ENCODE measurements around the gene CHRNB1.
A peak's percentile ranks its signal among the peaks of the same experiment; 100 is the strongest.

Gene CHRNB1

GRCh38 chr17:7438656-7439460 is 6.0 kb upstream of the CHRNB1 start:
- no peak for DNase-seq

DNA sequence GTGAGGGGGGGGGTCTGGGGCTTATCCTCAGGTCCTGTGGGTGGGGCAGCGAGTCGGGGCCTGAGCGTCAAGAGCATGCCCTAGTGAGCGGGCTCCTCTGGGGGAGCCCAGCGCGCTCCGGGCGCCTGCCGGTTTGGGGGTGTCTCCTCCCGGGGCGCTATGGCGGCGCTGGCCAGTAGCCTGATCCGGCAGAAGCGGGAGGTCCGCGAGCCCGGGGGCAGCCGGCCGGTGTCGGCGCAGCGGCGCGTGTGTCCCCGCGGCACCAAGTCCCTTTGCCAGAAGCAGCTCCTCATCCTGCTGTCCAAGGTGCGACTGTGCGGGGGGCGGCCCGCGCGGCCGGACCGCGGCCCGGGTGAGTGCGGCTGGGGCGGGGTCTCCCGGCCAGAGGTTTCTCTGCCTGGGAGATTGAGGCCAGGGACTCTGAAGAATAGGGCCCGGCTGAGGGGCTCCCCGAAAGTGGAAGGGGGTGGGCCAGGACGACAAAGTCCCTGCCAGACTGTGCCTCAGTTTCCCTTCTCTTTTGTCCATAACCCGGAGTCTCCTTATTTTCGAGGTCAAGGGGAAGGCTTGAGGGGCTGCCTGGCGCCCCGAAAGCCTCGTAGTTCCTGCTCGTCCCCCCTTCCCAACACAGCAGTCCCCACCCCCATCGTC is 5.3 kb upstream of the CHRNB1 start, which contains the start of gene FGF11:
Gene FGF11, plus strand, starts transcription at position 51 of the 651 bp plus-strand sequence. Its CDS starts 109 bp downstream, at position 160.
- no peak for DNase-seq

DNA sequence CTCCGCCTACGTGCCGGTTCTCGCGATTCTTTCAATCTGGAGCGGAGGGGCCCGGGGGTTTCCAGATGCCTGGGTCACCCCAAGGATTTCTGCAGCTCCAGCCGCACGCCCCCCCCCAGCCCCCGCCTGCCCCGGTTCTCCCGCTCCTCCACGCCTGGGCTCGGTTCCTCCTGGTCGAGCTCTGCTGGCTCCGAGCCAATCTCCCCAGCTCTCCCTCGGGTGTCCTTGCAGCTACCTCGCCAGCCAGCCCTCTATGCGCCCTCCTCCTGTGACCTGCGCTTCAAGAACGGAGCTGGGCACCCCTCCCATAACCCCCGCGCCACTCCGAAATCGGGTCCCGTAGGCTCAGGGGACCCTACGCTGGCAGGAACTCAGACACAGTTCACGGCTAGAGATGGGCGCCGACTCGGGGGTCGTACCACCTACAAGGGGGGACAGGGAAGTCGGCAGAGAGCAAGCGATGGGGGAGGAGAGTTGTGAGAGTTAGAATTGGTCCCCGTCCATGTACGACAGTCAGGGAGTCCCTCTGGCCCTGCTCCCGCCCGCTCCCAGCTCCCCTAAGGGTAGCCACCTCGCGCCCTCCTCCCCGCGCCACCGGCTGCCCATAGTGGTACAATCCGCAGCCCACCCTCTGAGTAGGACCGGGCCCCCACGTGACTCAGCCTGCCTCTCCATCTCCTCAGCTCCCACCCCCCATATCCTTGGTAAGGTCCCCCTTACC is 4.6 kb upstream of the CHRNB1 start:
- peak; percentile 35 for DNase-seq

- no peak for DNase-seq
Measured at GRCh38 chr17:7440834-7441195, 4.0 kb upstream of the CHRNB1 start.

DNA sequence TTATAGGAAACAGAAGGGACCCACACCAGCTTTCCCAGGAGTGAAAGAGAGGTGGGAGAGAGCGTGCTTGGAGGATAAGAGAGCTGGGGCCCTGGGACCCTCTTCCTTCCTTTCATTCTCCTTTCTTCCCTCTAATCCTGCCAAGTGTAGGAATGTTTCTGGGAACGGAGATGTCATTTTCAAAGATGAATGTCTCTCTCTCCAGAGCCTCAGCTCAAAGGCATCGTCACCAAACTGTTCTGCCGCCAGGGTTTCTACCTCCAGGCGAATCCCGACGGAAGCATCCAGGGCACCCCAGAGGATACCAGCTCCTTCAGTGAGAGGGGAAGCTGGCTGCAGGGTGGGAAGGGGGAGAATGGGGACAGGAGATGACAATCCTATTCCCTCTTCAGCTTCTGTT is 3.6 kb upstream of the CHRNB1 start:
- DNase-seq: no peak

DNA sequence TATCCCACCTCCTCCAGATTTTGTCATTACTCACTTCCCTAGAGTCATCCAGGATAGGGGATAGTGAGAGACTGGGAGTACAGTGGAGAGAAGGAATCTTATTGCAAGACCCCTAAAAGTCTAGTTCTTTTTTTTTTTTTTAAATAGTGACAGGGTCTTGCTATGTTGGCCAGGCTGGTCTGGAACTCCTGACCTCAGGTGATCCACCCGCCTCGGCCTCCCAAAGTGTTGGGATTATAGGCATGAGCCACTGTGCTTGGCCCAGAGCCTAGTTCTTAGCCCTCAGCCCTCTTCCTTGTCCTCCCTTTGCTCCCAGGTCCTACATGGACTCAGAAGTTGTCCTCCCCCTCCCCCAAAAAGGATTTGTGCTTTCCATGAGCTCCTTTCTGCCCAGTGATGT is 2.7 kb upstream of the CHRNB1 start:
- no peak for DNase-seq

GRCh38 chr17:7443499-7444485 is 1.1 kb upstream of the CHRNB1 start:
- DNase-seq: no peak

DNA sequence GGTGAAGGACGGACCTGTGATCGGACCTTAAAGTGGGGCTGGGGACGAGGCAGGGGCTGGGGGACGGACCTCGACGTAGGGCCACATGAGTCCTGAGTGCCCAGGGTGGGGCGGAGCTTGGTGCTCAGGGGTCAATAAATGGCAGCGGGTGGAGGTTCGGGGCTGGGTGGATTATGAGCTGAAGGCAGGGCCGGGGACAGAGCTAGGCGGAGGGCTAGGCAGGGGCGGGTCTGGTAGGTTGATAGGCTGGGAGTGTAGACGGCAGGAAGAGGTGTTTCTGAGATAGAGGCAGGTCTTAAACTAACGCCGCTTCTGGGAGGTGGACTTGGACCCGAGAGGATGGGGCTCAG is 733 bp downstream of the CHRNB1 start:
- DNase-seq: peak; percentile 48

- no peak for DNase-seq
Measured at GRCh38 chr17:7448461-7448860, 3.6 kb downstream of the CHRNB1 start.

DNA sequence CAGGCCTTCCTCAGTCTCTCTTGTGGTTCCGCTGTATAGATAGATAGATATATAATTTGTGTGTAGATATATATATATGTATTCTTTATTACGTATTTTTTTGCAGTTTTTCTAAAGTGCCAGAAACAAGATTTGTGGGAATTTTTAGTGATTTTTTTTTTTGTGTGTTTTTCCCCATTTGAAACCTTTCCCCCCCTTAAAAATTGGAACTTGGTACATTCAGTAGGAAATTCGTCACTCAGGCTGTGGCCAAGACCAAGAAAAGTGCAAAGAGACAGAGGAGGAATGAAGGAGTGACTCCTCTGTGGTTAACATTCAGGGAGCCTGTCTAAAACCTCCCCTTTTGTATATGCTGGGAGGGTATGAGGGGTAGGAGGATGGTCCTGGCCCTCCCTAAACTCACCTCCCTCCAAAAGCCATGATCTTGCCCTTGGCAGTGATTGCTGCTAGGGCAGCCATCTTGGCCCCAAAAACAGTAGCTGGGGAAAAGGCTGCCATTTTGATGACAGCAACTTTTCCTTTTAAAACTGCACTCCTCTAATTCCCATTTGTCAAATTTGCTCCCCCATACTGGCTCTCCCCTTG is 15.2 kb downstream of the CHRNB1 start:
- no peak for DNase-seq

- no peak for DNase-seq
Measured at GRCh38 chr17:7460850-7461660, 16.2 kb downstream of the CHRNB1 start.

DNA sequence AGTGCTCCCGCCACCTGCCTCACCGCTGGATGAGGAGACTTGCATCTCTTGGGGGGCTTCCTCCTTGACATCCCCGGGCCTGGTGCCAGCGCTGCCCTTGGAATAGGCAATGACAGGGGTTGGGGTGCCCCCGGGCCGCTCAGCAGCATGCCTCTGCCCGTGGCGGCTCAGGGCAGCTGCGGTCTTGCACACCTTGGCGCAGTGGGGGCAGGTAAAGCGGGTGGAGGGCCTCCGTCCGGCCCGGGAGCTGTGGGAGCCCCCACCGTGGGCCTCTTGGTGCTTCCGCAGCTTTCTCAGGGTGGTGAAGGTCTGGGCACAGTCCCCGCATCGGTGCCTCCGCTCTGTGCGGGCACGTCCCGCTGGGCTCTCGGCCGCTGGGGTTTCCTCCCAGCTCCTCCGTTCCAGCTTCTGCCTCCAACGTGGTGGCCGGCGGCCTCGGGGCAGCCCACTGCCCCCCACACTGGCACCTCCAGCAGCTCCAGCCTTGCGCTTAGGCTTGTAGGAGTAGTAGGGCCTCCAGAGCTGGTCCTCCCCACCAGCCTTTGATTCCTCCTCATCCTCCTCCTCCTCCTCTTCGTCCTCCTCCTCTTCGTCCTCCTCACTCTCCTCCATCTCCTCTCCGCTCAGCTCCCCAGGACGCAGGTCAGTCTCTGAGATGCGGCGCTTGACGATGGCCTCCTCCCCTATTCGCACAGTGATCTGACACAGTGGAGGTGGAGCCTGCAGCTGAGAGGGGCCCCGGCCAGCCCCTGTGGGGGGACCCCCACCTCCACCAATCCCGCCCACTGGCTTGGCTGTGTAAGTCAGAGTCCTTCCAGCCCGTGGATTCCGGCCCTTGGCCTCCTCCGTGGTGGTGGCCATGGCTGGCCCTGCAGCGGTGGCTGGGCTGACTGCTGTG is 17.9 kb downstream of the CHRNB1 start:
- no peak for DNase-seq

GRCh38 chr17:7463372-7463846 is 18.5 kb downstream of the CHRNB1 start:
- DNase-seq: no peak

DNA sequence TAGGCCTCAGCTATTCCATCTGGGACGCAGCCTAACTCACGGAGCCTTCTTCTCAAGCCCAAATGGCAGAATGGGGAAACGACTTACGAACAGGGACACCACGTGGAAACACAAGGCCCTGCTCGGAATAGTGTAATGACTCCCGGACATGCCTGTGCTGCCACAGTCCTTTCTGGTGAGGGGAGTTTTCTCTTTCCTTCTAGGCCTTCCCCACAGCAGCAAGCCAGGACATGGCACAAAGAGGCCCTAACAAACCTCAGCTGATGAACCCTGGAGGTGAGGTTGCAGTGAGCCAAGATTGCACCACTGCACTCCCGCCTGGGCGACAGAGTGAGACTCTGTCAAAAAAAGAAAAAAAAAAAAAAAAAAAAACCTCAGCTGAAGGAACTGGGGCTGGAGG is 19.2 kb downstream of the CHRNB1 start:
- DNase-seq: no peak

- DNase-seq: no peak
Measured at GRCh38 chr17:7465597-7466275, 20.9 kb downstream of the CHRNB1 start.

- no peak for DNase-seq
Measured at GRCh38 chr17:7466318-7466638, 21.4 kb downstream of the CHRNB1 start.

GRCh38 chr17:7466639-7467341 is 21.9 kb downstream of the CHRNB1 start:
- DNase-seq: no peak

DNA sequence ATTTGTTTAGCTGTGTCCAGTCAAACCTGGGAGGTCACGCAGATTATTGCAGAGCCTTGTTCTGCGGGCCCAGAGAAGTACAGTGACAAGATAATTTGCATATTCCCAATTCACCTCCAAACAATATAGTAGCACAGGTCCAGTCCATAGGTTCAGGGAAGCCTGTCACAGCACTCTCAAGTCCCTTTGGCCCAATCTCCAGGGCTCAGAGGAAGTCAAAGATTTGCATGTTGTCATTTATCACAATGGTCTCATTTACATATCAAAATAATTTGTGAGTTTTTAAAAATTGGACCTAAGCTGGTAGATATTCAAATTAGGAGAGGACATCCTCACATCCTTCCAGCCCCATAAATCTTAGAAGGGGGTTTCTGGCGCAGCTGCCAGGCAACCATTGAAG is 22.6 kb downstream of the CHRNB1 start:
- DNase-seq: no peak

DNA sequence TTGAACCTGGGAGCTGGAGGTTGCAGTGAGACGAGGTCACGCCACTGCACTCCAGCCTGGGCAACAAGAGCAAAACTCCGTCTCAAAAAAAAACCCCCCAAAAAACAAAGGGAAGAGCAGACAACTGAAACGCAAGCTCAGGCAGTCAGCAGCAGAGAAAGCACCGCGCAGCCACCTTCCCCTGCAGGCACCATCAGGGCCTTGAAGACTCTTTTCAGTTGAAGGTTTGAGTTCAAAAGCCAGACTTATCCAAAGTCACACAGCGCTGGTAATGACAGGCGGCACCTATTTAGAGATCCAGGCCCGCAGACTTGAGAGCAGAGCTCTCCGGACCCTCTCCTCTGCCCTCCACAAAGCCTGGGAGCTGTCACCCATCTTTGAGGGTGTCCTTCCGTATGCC is 23.4 kb downstream of the CHRNB1 start:
- no peak for DNase-seq
